HepG2 (cell line): ENCODE results near the gene IL24. TPM values are rescaled to one million over a fixed set of nuclear protein-coding genes. Genes with fewer than 3 reads are reported as not detected.

Experiments
- ATAC-seq: fragments of 200-7000 bp; cut with Tn5 transposase; 3 replicates; pipeline ENCODE4 v1.9.1; 2020; ENCODE audit warnings: mild to moderate bottlenecking, moderate library complexity
- BruUV-seq: library from RNA; stranded (reverse); fragments of 400-500 nt; replicated peaks from 2 replicates; lab custom pipeline; 2021; lab: Mats Ljungman, UMichigan
- CTCF ChIA-PET: fragments of 300-600 bp; formaldehyde crosslinking; extraction: SDS; loops from one replicate; lab custom pipeline; 2021; ENCODE audit warnings: low total read pairs, inconsistent platforms, low intra/inter-chr PET ratio; lab: Yijun Ruan, JAX
- POLR2A ChIA-PET: fragments of 350-600 bp; sonication (Branson Sonifier 250); formaldehyde crosslinking; loops from one replicate; lab custom pipeline; 2020; ENCODE audit warnings: antibody characterized with exemption, inconsistent platforms; lab: Yijun Ruan, JAX
- DNase-seq: peaks from one replicate; pipeline ENCODE4 v3.0.0-alpha.2; 2015; ENCODE audit warnings: low spot score
- FAIRE-seq: peaks from 3 replicates; lab custom pipeline; 2011; peaks lifted over from hg19 to GRCh38; lab: Jason Lieb, UNC
- H2AFZ ChIP-seq: one replicate; pipeline ENCODE4 v1.6.1; 2011; ENCODE audit warnings: low read length, inconsistent platforms
- H3K27ac ChIP-seq: fragments of 300-600 bp; 3 replicates; pipeline ENCODE4 v1.8.0; 2011; ENCODE audit warnings: mixed run types, mild to moderate bottlenecking, mixed read lengths, low read length, inconsistent platforms; ENCODE audit not compliant: insufficient read depth; ENCODE audit errors: extremely low read length
- H3K27me3 ChIP-seq, 2 experiments: fragments of 200-600 bp in 1 of 2; 2 replicates in 1 of 2; 3 replicates in 1 of 2; pipeline versions ENCODE4 v1.6.0 to v1.8.0; 2011; ENCODE audit warnings: low read length in 2 of 2, mild to moderate bottlenecking in 2 of 2, moderate library complexity in 2 of 2, inconsistent platforms in 1 of 2; ENCODE audit not compliant: insufficient read depth in 2 of 2, control insufficient read depth in 1 of 2
- H3K36me3 ChIP-seq, 2 experiments: fragments of 200-600 bp in 1 of 2; replicated peaks in 1 of 2; 2 replicates in 1 of 2; 3 replicates in 1 of 2; pipeline versions ENCODE4 v1.5.1 to v1.8.0; 2011; ENCODE audit warnings: low read length in 2 of 2, inconsistent platforms in 1 of 2; ENCODE audit not compliant: insufficient read depth in 2 of 2, control insufficient read depth in 1 of 2
- H3K4me1 ChIP-seq: 2 replicates; pipeline ENCODE4 v1.5.1; 2012; ENCODE audit warnings: low read length, inconsistent platforms; ENCODE audit not compliant: insufficient read depth
- H3K4me2 ChIP-seq: 2 replicates; pipeline ENCODE4 v1.6.0; 2011; ENCODE audit warnings: low read depth, low read length, inconsistent platforms
- H3K4me3 ChIP-seq, 3 experiments: fragments of 200-600 bp in 1 of 3; sonication (generic), shearing (Covaris generic) in 1 of 3; replicated peaks in 1 of 3; 2 replicates each; pipeline ENCODE4 v1.5.1; 2011 to 2016; ENCODE audit warnings: low read length in 3 of 3, inconsistent platforms in 2 of 3, low read depth in 2 of 3, mild to moderate bottlenecking in 2 of 3, control low read depth in 1 of 3, mixed read lengths in 1 of 3; ENCODE audit not compliant: insufficient read depth in 1 of 3
- H3K79me2 ChIP-seq: one replicate; pipeline ENCODE4 v1.6.1; 2011; ENCODE audit warnings: low read length, inconsistent platforms; ENCODE audit not compliant: insufficient read depth
- H3K9ac ChIP-seq: 2 replicates; pipeline ENCODE4 v1.6.0; 2011; ENCODE audit warnings: mild to moderate bottlenecking, low read depth, low read length, inconsistent platforms; ENCODE audit not compliant: insufficient read depth
- H3K9me3 ChIP-seq: 2 replicates; pipeline ENCODE4 v1.5.1; 2012; ENCODE audit warnings: mild to moderate bottlenecking, low read length
- H4K20me1 ChIP-seq: 2 replicates; pipeline ENCODE4 v1.6.0; 2011; ENCODE audit warnings: inconsistent platforms, mild to moderate bottlenecking, low read length, moderate library complexity; ENCODE audit not compliant: insufficient read depth
- KAT7 ChIP-seq: IDR thresholded peaks from 2 replicates; pipeline ENCODE4 v1.6.1; 2018; ENCODE audit warnings: borderline replicate concordance, missing compliant biosample characterization
- SP4 ChIP-seq: sonication (generic); formaldehyde crosslinking; IDR thresholded peaks from 2 replicates; pipeline ENCODE4 v1.8.1; 2023; ENCODE audit warnings: mild to moderate bottlenecking, missing genetic modification reagents
- ZNF367 ChIP-seq: sonication (generic); formaldehyde crosslinking; IDR thresholded peaks from 2 replicates; pipeline ENCODE4 v1.4.0; 2020; ENCODE audit warnings: missing genetic modification reagents, borderline replicate concordance
- WGBS: methylation state at CpG from one replicate; pipeline ENCODE4 v1.1.6; 2017; ENCODE audit warnings: low lambda C conversion rate; 5-methylcytosine and 5-hydroxymethylcytosine counted together
- in situ Hi-C: cut with HindIII; loops from 2 replicates; pipeline ENCODE4 v1.10.0; 2017; ENCODE audit warnings: low pct_unique_long_range_greater_than_20kb; ENCODE audit not compliant: extremely low pct_ligation_motif_present
- intact Hi-C: fragments of 100-400 bp; cut with micrococcal nuclease; formaldehyde crosslinking; loops from one replicate; pipeline ENCODE4 v1.10.0; 2022; ENCODE audit not compliant: unreplicated experiment
- polyA plus RNA-seq, 8 experiments: library from polyadenylated mRNA; depleted of rRNA in 3 of 8; stranded (reverse) in 7 of 8; unstranded in 1 of 8; fragments of >200 nt; fragmentation: Illumina TruSeq in 4 of 8; extraction: Trizol in 4 of 8; gene quantifications; 2 replicates each; pipeline versions ENCODE4 v1.2.1 to v1.2.3, GENCODE V29; 2011 to 2016; ENCODE audit warnings: low read depth in 4 of 8, missing spikeins in 1 of 8, mixed read lengths in 1 of 8; ENCODE audit not compliant: insufficient read depth in 1 of 8
- total RNA-seq, 5 experiments: library from RNA; depleted of rRNA; stranded (reverse); fragments of >200 nt; fragmentation: Illumina TruSeq; extraction: Trizol; gene quantifications; 2 replicates each; pipeline ENCODE4 v1.2.3, GENCODE V29; 2016; ENCODE audit warnings: low read depth in 1 of 5
- TF ChIP-seq, protein P1 (sequence below): sonication (generic); formaldehyde crosslinking; IDR thresholded peaks from 2 replicates; pipeline ENCODE4 v1.9.0; 2021; ENCODE audit warnings: mild to moderate bottlenecking, missing genetic modification reagents

Gene IL24
- total and polyA plus RNA-seq, 2 of the 13 experiments (the other 11 are each of a cell fraction or from before 2014, with no cell fraction given) = not detected

DNA sequence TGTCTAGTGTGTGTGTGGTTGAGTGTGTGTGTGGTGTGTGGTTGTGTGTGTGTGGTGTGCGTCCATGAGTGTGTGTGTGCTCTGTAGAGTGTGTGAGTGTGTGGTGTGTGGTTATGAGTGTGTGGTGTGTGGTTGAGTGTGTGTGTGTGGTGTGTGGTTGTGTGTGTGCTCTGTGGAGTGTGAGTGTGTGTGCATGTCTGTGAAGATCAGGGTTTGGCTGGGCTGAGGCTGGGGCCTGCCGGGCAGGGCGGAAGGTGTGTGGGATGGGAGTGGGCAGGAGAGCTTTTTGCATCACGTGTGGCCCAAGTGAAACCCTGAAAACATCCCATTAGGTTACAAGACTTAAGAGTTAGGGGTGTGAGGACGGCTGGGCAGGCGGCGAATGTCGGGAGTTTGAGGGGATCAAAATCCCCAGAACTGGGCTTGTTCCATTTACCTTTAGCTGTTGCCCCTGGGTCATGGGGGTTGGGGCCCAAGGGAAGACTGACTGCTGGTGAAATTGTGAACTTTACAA lies 27.4 kb downstream of the IL24 start:
- POLR2A ChIA-PET = no interaction called here
- no peak for FAIRE-seq

More for the DNA sequence above, 27.4 kb downstream of the IL24 start:
- Histone ChIP-seq H3K79me2 (no peaks in the 10 kb centered on the region), H3K4me1 (peaks cover 35% of the 10 kb centered on the region), H3K4me3 (no peak overlapping the region), H2AFZ (no peak overlapping the region), H3K36me3 (no peaks in the 10 kb centered on the region), H3K27ac (no peak overlapping the region), H4K20me1 (no peaks in the 10 kb centered on the region), H3K9ac (no peak overlapping the region), H3K4me2 (no peak overlapping the region)
- ATAC-seq (peak; percentile 16), DNase-seq (no peak)
- in situ Hi-C loops = loop anchor here (25.0 kb wide), 1 partner anchor 287 kb away; the partner anchor contains the start of gene DYRK3
- CTCF ChIA-PET = interaction anchor here (2.2 kb wide), 1 partner anchor 58 kb away, joined by 8 read pairs; no protein-coding TSS in a partner anchor
- 55% methylated on average over 8 of the region's 8 CpGs for WGBS
- TF ChIP-seq, protein P1, sequence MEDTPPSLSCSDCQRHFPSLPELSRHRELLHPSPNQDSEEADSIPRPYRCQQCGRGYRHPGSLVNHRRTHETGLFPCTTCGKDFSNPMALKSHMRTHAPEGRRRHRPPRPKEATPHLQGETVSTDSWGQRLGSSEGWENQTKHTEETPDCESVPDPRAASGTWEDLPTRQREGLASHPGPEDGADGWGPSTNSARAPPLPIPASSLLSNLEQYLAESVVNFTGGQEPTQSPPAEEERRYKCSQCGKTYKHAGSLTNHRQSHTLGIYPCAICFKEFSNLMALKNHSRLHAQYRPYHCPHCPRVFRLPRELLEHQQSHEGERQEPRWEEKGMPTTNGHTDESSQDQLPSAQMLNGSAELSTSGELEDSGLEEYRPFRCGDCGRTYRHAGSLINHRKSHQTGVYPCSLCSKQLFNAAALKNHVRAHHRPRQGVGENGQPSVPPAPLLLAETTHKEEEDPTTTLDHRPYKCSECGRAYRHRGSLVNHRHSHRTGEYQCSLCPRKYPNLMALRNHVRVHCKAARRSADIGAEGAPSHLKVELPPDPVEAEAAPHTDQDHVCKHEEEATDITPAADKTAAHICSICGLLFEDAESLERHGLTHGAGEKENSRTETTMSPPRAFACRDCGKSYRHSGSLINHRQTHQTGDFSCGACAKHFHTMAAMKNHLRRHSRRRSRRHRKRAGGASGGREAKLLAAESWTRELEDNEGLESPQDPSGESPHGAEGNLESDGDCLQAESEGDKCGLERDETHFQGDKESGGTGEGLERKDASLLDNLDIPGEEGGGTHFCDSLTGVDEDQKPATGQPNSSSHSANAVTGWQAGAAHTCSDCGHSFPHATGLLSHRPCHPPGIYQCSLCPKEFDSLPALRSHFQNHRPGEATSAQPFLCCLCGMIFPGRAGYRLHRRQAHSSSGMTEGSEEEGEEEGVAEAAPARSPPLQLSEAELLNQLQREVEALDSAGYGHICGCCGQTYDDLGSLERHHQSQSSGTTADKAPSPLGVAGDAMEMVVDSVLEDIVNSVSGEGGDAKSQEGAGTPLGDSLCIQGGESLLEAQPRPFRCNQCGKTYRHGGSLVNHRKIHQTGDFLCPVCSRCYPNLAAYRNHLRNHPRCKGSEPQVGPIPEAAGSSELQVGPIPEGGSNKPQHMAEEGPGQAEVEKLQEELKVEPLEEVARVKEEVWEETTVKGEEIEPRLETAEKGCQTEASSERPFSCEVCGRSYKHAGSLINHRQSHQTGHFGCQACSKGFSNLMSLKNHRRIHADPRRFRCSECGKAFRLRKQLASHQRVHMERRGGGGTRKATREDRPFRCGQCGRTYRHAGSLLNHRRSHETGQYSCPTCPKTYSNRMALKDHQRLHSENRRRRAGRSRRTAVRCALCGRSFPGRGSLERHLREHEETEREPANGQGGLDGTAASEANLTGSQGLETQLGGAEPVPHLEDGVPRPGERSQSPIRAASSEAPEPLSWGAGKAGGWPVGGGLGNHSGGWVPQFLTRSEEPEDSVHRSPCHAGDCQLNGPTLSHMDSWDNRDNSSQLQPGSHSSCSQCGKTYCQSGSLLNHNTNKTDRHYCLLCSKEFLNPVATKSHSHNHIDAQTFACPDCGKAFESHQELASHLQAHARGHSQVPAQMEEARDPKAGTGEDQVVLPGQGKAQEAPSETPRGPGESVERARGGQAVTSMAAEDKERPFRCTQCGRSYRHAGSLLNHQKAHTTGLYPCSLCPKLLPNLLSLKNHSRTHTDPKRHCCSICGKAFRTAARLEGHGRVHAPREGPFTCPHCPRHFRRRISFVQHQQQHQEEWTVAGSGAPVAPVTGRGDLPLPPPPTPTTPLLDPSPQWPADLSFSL (CRISPR knock-in tag) = peak; percentile 90
- TF ChIP-seq SP4 (0 out of 2 replicates have a peak, but pooled peaks have one; percentile 28), ZNF367 (CRISPR knock-in tag) (no peak), KAT7 (CRISPR knock-in tag) (no peak)
- TF ChIP-seq, all 625 proteins: peak for 2
- no TSS peak for BruUV-seq
- Histone ChIP-seq H3K27me3 (no peaks in the 10 kb centered on the region), H3K9me3 (no peaks in the 10 kb centered on the region)
- intact Hi-C loops = no loop called here
